HCT116 (cell line): ENCODE measurements around the gene PDE7B. TPM values are rescaled to one million over a fixed set of nuclear protein-coding genes. Genes with fewer than 3 reads are reported as not detected.
A peak's percentile ranks its signal among the peaks of the same experiment; 100 is the strongest.

Experiments
- ATAC-seq: fragments of 200-7000 bp; cut with Tn5 transposase; 2 replicates; pipeline ENCODE4 v1.9.1; 2020; ENCODE audit warnings: mild to moderate bottlenecking, moderate library complexity
- BruUV-seq: library from RNA; stranded (reverse); fragments of 400-500 nt; replicated peaks from 2 replicates; lab custom pipeline; 2021; lab: Mats Ljungman, UMichigan
- CTCF ChIA-PET: fragments of 300-600 bp; sonication (Branson Sonifier 250); formaldehyde crosslinking; loops from one replicate; lab custom pipeline; 2021; ENCODE audit warnings: antibody characterized with exemption; lab: Charles Lee
- POLR2A ChIA-PET: fragments of 300-600, 350-600 bp; sonication (Branson Sonifier 250); formaldehyde crosslinking; loops from one replicate; lab custom pipeline; 2021; ENCODE audit warnings: antibody characterized with exemption; lab: Charles Lee
- RAD21 ChIA-PET, 2 experiments: fragments of 300-600 bp; sonication (Branson Sonifier 250); formaldehyde crosslinking; loops; one replicate each; lab custom pipeline; 2023; ENCODE audit warnings: low total read pairs in 2 of 2; ENCODE audit not compliant: uncharacterized antibody in 2 of 2, unreplicated experiment in 2 of 2, low non-redundant PET in 1 of 2; lab: Charles Lee
- DNase-seq: peaks from one replicate; pipeline ENCODE4 v3.0.0-alpha.2; 2010; ENCODE audit warnings: low read depth, low spot score
- H2AFZ ChIP-seq: fragments of 200-600 bp; shearing (Covaris generic), sonication (generic); 2 replicates; pipeline ENCODE4 v1.6.1; 2017; ENCODE audit warnings: low read depth, mixed run types, mixed read lengths, antibody characterized with exemption, low read length; ENCODE audit not compliant: poor library complexity, severe bottlenecking
- H3K27ac ChIP-seq: 2 replicates; pipeline ENCODE4 v1.5.1; 2012; ENCODE audit warnings: low read depth, low read length
- H3K27me3 ChIP-seq: fragments of 200-600 bp; sonication (generic); 2 replicates; pipeline ENCODE4 v1.6.1; 2016; ENCODE audit warnings: mixed run types, low read length, mixed read lengths; ENCODE audit not compliant: insufficient read depth
- H3K36me3 ChIP-seq, 2 experiments: fragments of 200-500 bp in 1 of 2; fragments of 200-600 bp in 1 of 2; sonication (Bioruptor generic) in 1 of 2; sonication (generic) in 1 of 2; 2 replicates each; pipeline versions ENCODE4 v1.5.1 to v1.6.1; 2014 to 2016; ENCODE audit warnings: low read length in 2 of 2, inconsistent platforms in 1 of 2, mixed read lengths in 1 of 2, mixed run types in 1 of 2; ENCODE audit not compliant: insufficient read depth in 2 of 2, control insufficient read depth in 1 of 2
- H3K4me1 ChIP-seq, 2 experiments: fragments of 200-600 bp in 1 of 2; sonication (generic) in 1 of 2; 2 replicates each; pipeline versions ENCODE4 v1.5.1 to v1.6.1; 2012 to 2017; ENCODE audit warnings: low read length in 2 of 2, inconsistent platforms in 1 of 2, mild to moderate bottlenecking in 1 of 2, mixed read lengths in 1 of 2, mixed run types in 1 of 2, moderate library complexity in 1 of 2; ENCODE audit not compliant: insufficient read depth in 2 of 2, control insufficient read depth in 1 of 2
- H3K4me2 ChIP-seq: fragments of 200-600 bp; sonication (generic); 2 replicates; pipeline ENCODE4 v1.6.1; 2017; ENCODE audit warnings: mixed run types, low read length, mixed read lengths
- H3K4me3 ChIP-seq, 2 experiments: fragments of 200-600 bp in 1 of 2; sonication (generic) in 1 of 2; replicated peaks in 1 of 2; 2 replicates each; pipeline ENCODE4 v1.5.1; 2011 to 2016; ENCODE audit warnings: low read length in 2 of 2, control low read depth in 1 of 2, low read depth in 1 of 2, mild to moderate bottlenecking in 1 of 2, mixed read lengths in 1 of 2, mixed run types in 1 of 2
- H3K79me2 ChIP-seq: fragments of 200-600 bp; sonication (generic); 2 replicates; pipeline ENCODE4 v1.6.1; 2017; ENCODE audit warnings: mild to moderate bottlenecking, mixed run types, low read length, moderate library complexity, mixed read lengths; ENCODE audit not compliant: insufficient read depth
- H3K9ac ChIP-seq: fragments of 200-600 bp; sonication (generic); 2 replicates; pipeline ENCODE4 v1.6.1; 2016; ENCODE audit warnings: low read length, mixed read lengths
- H3K9me2 ChIP-seq: fragments of 200-600 bp; sonication (generic), shearing (Covaris generic); 2 replicates; pipeline ENCODE4 v1.6.1; 2017; ENCODE audit warnings: mixed run types, mild to moderate bottlenecking, moderate library complexity; ENCODE audit not compliant: insufficient read depth
- H3K9me3 ChIP-seq, 2 experiments: fragments of 200-500 bp in 1 of 2; fragments of 200-600 bp in 1 of 2; sonication (Bioruptor generic) in 1 of 2; sonication (generic) in 1 of 2; 2 replicates each; pipeline ENCODE4 v1.6.1; 2014 to 2017; ENCODE audit warnings: low read length in 2 of 2, mixed read lengths in 2 of 2, inconsistent platforms in 1 of 2, low read depth in 1 of 2, mild to moderate bottlenecking in 1 of 2, mixed run types in 1 of 2, moderate library complexity in 1 of 2; ENCODE audit not compliant: control insufficient read depth in 1 of 2, insufficient read depth in 1 of 2
- H4K20me1 ChIP-seq: fragments of 200-600 bp; sonication (generic), shearing (Covaris generic); 2 replicates; pipeline ENCODE4 v1.6.1; 2017; ENCODE audit warnings: mixed run types, mild to moderate bottlenecking, moderate library complexity; ENCODE audit not compliant: insufficient read depth
- ELF1 ChIP-seq: IDR thresholded peaks from 2 replicates; pipeline ENCODE4 v1.6.1; 2012; ENCODE audit warnings: low read depth, borderline replicate concordance
- EZH2 ChIP-seq: fragments of 200-600 bp; sonication (generic); IDR thresholded peaks from 2 replicates; pipeline ENCODE4 v1.6.1; 2017; ENCODE audit warnings: antibody characterized with exemption, mixed run types
- EZH2phosphoT487 ChIP-seq: fragments of 200-600 bp; IDR thresholded peaks from 2 replicates; pipeline ENCODE4 v1.6.1; 2018; ENCODE audit warnings: antibody characterized with exemption, borderline replicate concordance
- FOSL1 ChIP-seq: IDR thresholded peaks from 2 replicates; pipeline ENCODE4 v1.6.1; 2012; ENCODE audit warnings: low read depth
- SRF ChIP-seq: IDR thresholded peaks from 2 replicates; pipeline ENCODE4 v1.6.1; 2012; ENCODE audit warnings: low read depth
- YY1 ChIP-seq: IDR thresholded peaks from 2 replicates; pipeline ENCODE4 v1.6.1; 2011; ENCODE audit warnings: low read length, low read depth, moderate library complexity, mild to moderate bottlenecking; ENCODE audit not compliant: insufficient replicate concordance; ENCODE audit errors: extremely low read depth
- intact Hi-C: fragments of 100-400 bp; cut with micrococcal nuclease; formaldehyde crosslinking; loops from 2 replicates; pipeline ENCODE4 v1.10.0; 2022
- total RNA-seq: library from RNA; stranded (reverse); gene quantifications from one replicate; pipeline ENCODE4 v1.2.1, GENCODE V29; 2021; ENCODE audit not compliant: unreplicated experiment
- TF ChIP-seq, protein P1 (sequence below): IDR thresholded peaks from 2 replicates; pipeline ENCODE4 v1.6.1; 2012; ENCODE audit warnings: low read depth

Gene PDE7B
- total RNA-seq, 1 experiment from 2014 or later = 0.61 TPM

- ChIA-PET POLR2A (no interaction called here), CTCF (interaction anchor here (3.0 kb wide), 1 partner anchor 11 kb away, joined by 15 read pairs; no protein-coding TSS in a partner anchor), RAD21 (no interaction called here)
- Histone ChIP-seq H3K4me1 (peaks cover 8 to 11% of the 10 kb centered on the region in 2 experiments), H3K36me3 (no peaks in the 10 kb centered on the region), H3K27me3 (no peaks in the 10 kb centered on the region), H3K27ac (no peak overlapping the region), H3K4me3 (no peak overlapping the region), H2AFZ (no peak overlapping the region), H3K79me2 (no peaks in the 10 kb centered on the region), H4K20me1 (no peaks in the 10 kb centered on the region), H3K9ac (no peak overlapping the region), H3K4me2 (no peak overlapping the region), H3K9me2 (no peaks in the 10 kb centered on the region), H3K9me3 (no peaks in the 10 kb centered on the region)
- intact Hi-C loops = loop anchor here (5.0 to 10.0 kb wide), 2 partner anchors 306 to 466 kb away; no protein-coding TSS in a partner anchor
- no peak for ATAC-seq
- no peak for DNase-seq
- BruUV-seq = no TSS peak
- no peak for TF ChIP-seq EZH2phosphoT487
- no peak for TF ChIP-seq FOSL1
- no peak for TF ChIP-seq SRF
Measured at GRCh38 chr6:135921188-135921587, 69.7 kb downstream of the PDE7B start.

DNA sequence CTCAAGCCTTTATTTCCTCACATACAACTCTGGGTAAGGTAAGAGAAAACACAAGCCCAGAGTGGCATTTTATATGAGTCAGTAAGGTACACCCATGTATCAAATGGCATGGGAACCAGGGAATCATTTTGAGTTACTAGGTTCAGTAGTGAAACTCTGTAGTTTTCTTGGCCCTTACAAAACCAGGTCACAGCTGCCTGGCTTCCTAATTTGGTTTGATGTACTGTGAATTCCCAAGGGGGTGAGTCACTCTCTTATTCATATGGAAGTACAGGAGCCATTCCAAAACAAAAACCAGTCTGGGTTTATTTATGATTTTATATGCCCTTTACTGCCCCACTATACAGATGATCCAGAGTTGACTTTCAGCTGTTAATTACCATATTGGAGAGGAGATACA lies 70.7 kb downstream of the PDE7B start:
- no peaks in the 10 kb centered on the region for H3K9me3 ChIP-seq
- BruUV-seq = no TSS peak
- no peak overlapping the region for H2AFZ ChIP-seq
- no peaks in the 10 kb centered on the region for H3K36me3 ChIP-seq
- H4K20me1 ChIP-seq = no peaks in the 10 kb centered on the region
- H3K79me2 ChIP-seq = no peaks in the 10 kb centered on the region
- ChIA-PET CTCF (interaction anchor here (3.0 kb wide), 1 partner anchor 12 kb away, joined by 15 read pairs; no protein-coding TSS in a partner anchor), RAD21 (no interaction called here), POLR2A (no interaction called here)
- intact Hi-C loops = loop anchor here (5.0 to 10.0 kb wide), 2 partner anchors 305 to 467 kb away; no protein-coding TSS in a partner anchor
- peaks cover 8 to 11% of the 10 kb centered on the region in 2 experiments for H3K4me1 ChIP-seq
- H3K4me2 ChIP-seq = peak overlapping the region; percentile 29
- H3K9me2 ChIP-seq = no peaks in the 10 kb centered on the region
- peak; percentile 29 for DNase-seq
- no peak overlapping the region for H3K9ac ChIP-seq
- H3K27ac ChIP-seq = no peak overlapping the region
- peak; percentile 66 for ATAC-seq
- no peak overlapping the region for H3K4me3 ChIP-seq
- TF ChIP-seq YY1 = no peak
- peak; percentile 37; the same call in 1 of the 2 replicates for TF ChIP-seq FOSL1
- TF ChIP-seq ELF1 = no peak
- TF ChIP-seq, protein P1, sequence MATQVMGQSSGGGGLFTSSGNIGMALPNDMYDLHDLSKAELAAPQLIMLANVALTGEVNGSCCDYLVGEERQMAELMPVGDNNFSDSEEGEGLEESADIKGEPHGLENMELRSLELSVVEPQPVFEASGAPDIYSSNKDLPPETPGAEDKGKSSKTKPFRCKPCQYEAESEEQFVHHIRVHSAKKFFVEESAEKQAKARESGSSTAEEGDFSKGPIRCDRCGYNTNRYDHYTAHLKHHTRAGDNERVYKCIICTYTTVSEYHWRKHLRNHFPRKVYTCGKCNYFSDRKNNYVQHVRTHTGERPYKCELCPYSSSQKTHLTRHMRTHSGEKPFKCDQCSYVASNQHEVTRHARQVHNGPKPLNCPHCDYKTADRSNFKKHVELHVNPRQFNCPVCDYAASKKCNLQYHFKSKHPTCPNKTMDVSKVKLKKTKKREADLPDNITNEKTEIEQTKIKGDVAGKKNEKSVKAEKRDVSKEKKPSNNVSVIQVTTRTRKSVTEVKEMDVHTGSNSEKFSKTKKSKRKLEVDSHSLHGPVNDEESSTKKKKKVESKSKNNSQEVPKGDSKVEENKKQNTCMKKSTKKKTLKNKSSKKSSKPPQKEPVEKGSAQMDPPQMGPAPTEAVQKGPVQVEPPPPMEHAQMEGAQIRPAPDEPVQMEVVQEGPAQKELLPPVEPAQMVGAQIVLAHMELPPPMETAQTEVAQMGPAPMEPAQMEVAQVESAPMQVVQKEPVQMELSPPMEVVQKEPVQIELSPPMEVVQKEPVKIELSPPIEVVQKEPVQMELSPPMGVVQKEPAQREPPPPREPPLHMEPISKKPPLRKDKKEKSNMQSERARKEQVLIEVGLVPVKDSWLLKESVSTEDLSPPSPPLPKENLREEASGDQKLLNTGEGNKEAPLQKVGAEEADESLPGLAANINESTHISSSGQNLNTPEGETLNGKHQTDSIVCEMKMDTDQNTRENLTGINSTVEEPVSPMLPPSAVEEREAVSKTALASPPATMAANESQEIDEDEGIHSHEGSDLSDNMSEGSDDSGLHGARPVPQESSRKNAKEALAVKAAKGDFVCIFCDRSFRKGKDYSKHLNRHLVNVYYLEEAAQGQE = no peak
- TF ChIP-seq SRF = peak; percentile 57; the same call in 1 of the 2 replicates
- no peak for TF ChIP-seq EZH2
- no peaks in the 10 kb centered on the region for H3K27me3 ChIP-seq
